Measurements from ENCODE around the gene ZNF57. TPM values are rescaled to one million over a fixed set of nuclear protein-coding genes. Genes with fewer than 3 reads are reported as not detected.
"Not testable (repeated sequence)": the region's sequence is repeated elsewhere in the genome, so short reads cannot be mapped to it uniquely, and the experiment has no call there.

Gene ZNF57
- total RNA-seq, 4 donors from 2014 or later: 2.7 to 4.2 (median 3.2) TPM

GRCh38 chr19:2883686-2884439 lies 16.9 kb upstream of the ZNF57 start:
- H3K27ac ChIP-seq: no peak overlapping the region
- no peak for DNase-seq (ENCODE audit: low spot score in 2 of 2)
- H3K4me3 ChIP-seq: no peak overlapping the region
- 85 to 86% methylated on average over 14 of the region's 14 CpGs for WGBS, 2 donors
- H3K4me1 ChIP-seq: peaks cover 0 to 7% (median 0%) of the 10 kb centered on the region in 4 donors
- H3K27me3 ChIP-seq: no peaks in the 10 kb centered on the region
- no peaks in the 10 kb centered on the region for H3K36me3 ChIP-seq
- H3K9me3 ChIP-seq: peaks cover 0 to 7% (median 0%) of the 10 kb centered on the region in 4 donors
- TF ChIP-seq, protein P1, sequence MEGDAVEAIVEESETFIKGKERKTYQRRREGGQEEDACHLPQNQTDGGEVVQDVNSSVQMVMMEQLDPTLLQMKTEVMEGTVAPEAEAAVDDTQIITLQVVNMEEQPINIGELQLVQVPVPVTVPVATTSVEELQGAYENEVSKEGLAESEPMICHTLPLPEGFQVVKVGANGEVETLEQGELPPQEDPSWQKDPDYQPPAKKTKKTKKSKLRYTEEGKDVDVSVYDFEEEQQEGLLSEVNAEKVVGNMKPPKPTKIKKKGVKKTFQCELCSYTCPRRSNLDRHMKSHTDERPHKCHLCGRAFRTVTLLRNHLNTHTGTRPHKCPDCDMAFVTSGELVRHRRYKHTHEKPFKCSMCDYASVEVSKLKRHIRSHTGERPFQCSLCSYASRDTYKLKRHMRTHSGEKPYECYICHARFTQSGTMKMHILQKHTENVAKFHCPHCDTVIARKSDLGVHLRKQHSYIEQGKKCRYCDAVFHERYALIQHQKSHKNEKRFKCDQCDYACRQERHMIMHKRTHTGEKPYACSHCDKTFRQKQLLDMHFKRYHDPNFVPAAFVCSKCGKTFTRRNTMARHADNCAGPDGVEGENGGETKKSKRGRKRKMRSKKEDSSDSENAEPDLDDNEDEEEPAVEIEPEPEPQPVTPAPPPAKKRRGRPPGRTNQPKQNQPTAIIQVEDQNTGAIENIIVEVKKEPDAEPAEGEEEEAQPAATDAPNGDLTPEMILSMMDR (IDR thresholded peaks at IDR 0.05): no peak
- TF ChIP-seq EP300 (IDR thresholded peaks at IDR 0.05): no peak
- TF ChIP-seq POLR2A (IDR thresholded peaks at IDR 0.05): no peak

- no peak for TF ChIP-seq POLR2A (IDR thresholded peaks at IDR 0.05)
- TF ChIP-seq, protein P1 (IDR thresholded peaks at IDR 0.05): no peak
- TF ChIP-seq EP300 (IDR thresholded peaks at IDR 0.05): no peak
- H3K27ac ChIP-seq: no peak overlapping the region
- H3K27me3 ChIP-seq: no peaks in the 10 kb centered on the region
- H3K4me3 ChIP-seq: no peak overlapping the region
- H3K9me3 ChIP-seq: no peaks in the 10 kb centered on the region
- peaks cover 0 to 7% (median 0%) of the 10 kb centered on the region in 4 donors for H3K4me1 ChIP-seq
- WGBS, 2 donors: 86 to 88% methylated on average over 17 of the region's 17 CpGs
- H3K36me3 ChIP-seq: no peaks in the 10 kb centered on the region
- DNase-seq (ENCODE audit: low spot score in 2 of 2): no peak
Measured at GRCh38 chr19:2885736-2886135, 15.0 kb upstream of the ZNF57 start.

DNA sequence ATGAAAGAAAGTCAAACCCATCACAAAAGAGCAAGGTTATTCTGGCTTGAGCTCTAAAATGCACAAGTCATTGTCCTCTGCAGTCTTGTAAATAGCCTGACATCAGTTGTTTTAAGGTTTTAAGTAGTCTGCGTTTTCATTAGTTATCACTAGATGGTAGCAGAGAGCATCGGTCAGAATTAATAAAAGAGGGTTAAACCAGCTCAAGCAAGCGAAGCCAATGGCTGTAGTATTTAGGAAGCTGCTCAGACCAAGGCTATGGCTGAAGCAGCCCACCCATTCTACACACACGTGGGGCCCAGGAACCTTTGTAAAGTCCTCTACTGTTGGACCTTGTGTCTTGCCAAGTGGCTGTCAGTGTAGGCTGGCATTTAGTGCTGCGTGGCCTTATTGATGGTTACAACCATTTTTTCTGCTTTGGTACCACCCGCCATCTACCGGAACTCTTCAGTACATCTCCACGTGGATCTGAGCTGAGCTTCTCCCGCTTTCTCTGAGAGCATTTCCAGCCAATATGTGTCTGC lies 13.3 kb upstream of the ZNF57 start:
- WGBS, 2 donors: 22 to 28% methylated on average over 9 of the region's 9 CpGs
- Histone ChIP-seq H3K27ac (peak overlapping the region in 2 of 4 donors; percentile 20 to 29), H3K4me3 (no peak overlapping the region)

GRCh38 chr19:2888731-2889224 lies 11.9 kb upstream of the ZNF57 start:
- 70 to 79% methylated on average over 33 to 37 of the region's 37 CpGs for WGBS, 2 donors
- H3K4me3 ChIP-seq: peak overlapping the region in 2 of 4 donors; percentile 19 to 50
- peak overlapping the region in 1 of 4 donors; percentile 37 for H3K27ac ChIP-seq
- no peaks in the 10 kb centered on the region for H3K9me3 ChIP-seq
- peaks cover 0 to 7% (median 0%) of the 10 kb centered on the region in 4 donors for H3K4me1 ChIP-seq
- no peak for DNase-seq (ENCODE audit: low spot score in 2 of 2)
- TF ChIP-seq, protein P1 (IDR thresholded peaks at IDR 0.05): peak in 1 of 5 experiments; percentile 4
- no peak for TF ChIP-seq EP300 (IDR thresholded peaks at IDR 0.05)
- no peaks in the 10 kb centered on the region for H3K36me3 ChIP-seq
- H3K27me3 ChIP-seq: no peaks in the 10 kb centered on the region

More for the DNA sequence above, 13.3 kb upstream of the ZNF57 start:
- Histone ChIP-seq H3K27me3 (no peaks in the 10 kb centered on the region), H3K9me3 (no peaks in the 10 kb centered on the region), H3K36me3 (no peaks in the 10 kb centered on the region), H3K4me1 (peaks cover 0 to 7% (median 0%) of the 10 kb centered on the region in 4 donors)
- TF ChIP-seq POLR2A (IDR thresholded peaks at IDR 0.05) (no peak), EP300 (IDR thresholded peaks at IDR 0.05) (no peak)
- TF ChIP-seq, protein P1 (IDR thresholded peaks at IDR 0.05): peak; percentile 57 to 67 (median 62)
- DNase-seq (ENCODE audit: low spot score in 2 of 2): peak in 1 of 2 donors; percentile 19

DNA sequence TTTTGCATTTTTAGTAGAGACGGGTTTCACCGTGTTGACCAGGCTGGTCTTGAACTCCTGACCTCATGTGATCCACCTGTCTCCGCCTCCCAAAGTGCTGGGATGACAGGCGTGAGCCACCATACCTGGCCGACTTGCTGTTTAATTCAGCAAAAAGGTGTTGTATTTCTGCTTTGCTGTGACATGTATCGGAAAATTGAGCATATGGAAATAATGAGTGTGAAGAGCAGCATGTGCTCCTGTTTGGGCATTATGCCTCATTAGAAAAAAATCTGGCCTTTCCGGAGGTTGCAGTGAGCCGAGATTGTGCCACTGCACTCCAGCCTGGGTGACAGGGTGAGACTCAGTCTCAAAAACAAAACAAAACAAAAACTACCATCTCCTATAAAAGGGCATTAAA lies 10.2 kb upstream of the ZNF57 start:
- H3K4me3 ChIP-seq; H3K9me3 ChIP-seq; H3K36me3 ChIP-seq; H3K4me1 ChIP-seq; H3K27ac ChIP-seq; H3K27me3 ChIP-seq; DNase-seq (ENCODE audit: low spot score in 2 of 2): not testable (repeated sequence)
- WGBS, 2 donors: 68 to 74% methylated on average over 8 of the region's 8 CpGs
